CD1c-positive myeloid dendritic cell (primary cell): ENCODE results near the gene SLC49A4.

Experiments
- DNase-seq: peaks from one replicate; pipeline ENCODE4 v3.0.0-alpha.2; 2016; ENCODE audit errors: extremely low spot score

SLC49A4 gene

DNA sequence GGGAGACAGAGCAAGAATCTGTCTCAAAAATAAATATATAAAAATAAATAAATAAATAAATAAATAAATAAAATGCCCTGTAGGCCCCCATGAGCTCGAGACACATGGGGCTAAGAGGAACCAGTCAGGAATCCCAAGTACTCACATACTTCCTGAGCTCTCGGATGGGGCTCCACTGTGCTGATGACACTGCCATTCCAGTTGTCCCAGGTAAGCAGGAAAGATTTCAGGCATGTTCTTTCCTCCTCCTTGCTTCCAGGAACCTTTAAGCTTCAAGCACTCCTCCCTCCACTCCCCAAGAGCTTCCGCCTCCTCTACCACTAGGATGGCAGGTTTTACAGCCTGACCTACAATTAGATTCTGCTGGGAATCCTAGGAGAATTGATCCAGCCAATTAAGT lies 113.4 kb downstream of the SLC49A4 start:
- no peak for DNase-seq

DNA sequence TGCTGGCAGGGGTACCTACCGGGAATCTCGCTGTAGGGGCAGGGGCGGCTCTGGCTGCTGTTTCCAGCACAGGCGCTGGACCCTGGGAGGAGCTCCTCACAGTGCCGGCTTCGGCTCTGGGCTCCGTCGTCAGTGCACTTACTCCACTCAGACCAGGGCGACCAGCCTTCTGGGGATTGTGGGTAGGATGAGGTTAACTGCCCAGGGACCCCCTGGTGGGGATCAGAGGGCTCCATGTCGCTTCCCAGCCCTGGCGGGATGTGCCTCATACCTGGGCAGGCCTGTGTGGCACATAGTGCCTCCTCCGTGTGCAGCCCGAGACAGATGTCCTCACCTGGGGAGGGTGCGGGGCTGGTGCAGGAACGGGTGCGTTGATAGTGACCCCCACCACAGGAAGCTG lies 117.0 kb downstream of the SLC49A4 start:
- no peak for DNase-seq

DNA sequence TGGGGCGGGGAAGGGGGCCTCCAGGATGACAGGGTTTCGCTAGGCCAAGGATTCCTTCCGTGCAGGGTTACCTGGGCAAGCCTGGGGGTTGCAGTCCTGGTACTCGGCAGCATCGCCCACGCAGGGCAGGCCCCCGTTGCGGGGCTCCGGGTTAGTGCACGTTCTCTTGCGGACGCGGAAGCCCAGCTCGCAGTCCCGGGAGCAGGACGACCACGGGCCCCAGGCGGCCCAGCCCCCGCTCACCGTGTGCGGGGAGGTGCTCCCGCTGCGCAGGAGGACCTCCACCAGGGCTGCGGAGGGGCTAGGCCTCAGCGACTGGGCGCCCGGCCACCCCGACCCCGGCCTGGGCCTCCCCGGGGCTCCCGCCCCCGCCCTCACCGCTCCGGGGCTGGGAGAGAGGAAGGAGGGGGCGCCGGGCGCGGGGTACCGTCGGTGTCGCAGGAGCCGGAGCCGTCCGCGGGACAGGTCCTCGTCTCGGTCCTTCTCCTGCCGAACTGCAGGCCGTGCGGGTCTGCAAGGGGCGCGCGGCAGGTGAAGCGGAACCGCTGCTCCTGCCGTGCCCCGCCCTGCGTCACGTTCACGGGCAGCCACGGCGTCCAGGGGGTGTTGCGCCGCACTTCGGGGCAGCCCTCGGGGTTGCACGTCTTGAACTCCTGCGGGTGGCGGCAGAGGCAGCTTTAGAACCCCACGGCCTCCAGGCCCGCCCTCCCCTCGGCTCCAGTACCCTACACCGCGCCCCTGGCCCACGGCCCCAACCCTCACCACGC lies 118.1 kb downstream of the SLC49A4 start:
- no peak for DNase-seq

DNA sequence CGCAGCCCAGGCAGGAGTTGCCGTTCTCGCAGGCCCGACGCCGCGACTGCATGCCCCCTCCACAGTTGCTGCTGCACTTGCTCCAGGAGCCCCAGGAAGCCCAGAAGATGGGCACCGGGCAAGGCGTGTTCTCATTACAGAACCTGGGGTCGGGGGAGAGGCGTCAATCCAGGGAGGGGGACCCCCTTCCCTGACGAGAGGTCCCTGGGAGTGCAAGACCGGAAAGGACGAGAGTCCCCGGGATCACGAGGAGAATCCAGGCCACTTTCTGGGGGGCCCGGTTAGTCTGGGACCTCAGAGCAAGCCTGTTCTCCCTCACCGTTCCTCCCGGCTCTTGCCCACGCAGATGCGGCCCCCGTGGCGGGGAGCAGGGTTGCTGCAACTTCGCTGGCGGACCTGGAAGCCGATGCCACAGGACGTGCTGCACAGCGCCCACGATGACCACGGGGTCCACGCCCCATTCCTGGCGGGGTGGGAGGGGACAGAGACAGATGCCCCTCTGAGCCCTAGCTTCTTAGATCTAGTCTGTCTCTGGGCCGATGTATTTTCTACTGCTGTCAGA lies 118.8 kb downstream of the SLC49A4 start:
- DNase-seq: no peak

DNA sequence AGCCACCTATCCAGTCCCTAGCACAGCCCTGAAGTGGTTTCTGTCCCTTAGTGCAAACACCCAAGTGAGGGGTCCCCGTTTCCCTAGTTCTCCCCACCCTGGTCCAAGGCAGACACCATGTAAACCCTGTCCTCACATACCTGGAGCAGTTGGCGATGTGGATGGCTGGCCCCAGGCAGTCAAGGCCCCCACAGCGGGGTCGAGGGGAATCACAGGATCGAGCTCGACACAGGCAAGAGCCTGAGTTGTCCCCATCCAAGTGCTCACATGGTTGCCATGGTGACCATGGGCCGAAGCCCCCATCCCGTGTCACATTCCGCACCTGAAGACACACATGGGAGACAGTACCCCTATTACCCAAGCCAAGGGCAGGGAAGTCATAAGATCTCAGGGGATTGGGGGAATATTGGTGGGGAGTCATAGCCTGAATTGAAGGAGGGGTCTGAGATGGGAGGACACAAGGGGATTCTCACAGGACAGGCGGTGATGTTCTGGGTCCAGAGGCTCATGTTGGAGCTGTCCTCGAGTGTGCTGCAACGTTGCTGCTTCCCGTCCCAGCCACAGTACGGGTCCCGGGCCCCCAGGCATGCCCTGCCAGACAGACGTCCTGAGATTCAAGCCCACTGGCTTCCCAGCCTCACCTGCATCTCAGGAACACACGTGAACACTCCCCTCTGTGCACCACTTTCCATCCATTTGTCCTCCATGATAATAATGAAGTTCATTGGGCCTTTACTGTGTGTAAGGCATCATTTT lies 120.6 kb downstream of the SLC49A4 start:
- DNase-seq: no peak

DNA sequence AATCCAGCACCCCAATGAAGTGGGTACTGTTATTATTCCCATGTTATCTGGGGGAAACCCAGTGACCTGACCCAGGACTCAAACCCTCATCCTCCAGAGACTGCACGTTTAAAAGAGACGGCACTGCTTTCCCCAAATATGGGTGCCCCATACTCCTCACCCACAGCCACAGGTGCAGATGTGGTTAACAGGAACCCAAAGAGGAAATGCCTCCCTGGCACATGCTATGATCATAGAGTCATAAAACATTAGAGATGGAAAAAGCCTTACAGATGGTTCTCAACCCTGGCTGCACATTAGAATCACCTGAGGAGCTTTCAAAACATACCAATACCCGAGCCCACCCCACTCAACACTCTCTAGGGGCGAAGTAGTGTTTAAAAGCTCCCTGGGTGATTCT lies 121.2 kb downstream of the SLC49A4 start:
- no peak for DNase-seq

DNA sequence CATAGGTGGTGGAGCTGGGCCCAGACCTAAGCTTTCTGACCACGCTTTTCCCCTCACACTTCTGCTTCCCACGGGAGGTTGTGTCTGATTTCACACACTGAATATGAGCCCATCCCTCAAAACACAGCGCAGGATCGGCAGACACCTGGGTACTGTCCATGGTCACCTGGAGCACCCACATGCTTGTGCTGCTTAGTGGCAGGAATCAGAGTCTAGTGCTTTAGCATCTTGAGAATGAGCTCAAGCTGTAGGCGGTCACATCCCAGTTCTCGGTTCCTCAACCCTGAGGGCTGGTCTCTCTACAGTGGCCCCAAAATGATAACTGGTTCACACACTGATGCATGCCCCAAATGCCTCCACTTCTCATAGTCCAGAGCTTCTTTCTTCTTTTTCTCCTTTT lies 121.7 kb downstream of the SLC49A4 start:
- DNase-seq: no peak

DNA sequence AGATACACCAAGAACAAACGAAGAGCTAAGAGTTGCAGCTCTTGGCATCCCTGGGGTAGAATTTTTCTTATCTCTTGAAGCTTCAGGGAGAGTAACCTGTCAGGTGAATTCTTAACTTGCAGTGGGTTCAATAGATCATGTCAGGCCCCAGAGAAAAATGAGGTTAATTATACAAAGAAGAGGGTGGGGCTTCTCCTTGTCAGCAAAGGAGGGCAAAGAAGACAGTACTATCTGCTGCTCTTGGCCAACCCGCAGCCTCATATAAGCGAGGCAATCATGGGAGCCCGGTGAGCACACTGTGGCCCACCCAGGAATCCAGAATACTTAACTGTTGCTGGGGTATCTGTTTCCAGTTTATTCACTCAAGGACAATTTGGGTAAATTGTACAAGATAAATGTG lies 122.5 kb downstream of the SLC49A4 start:
- DNase-seq: no peak

DNA sequence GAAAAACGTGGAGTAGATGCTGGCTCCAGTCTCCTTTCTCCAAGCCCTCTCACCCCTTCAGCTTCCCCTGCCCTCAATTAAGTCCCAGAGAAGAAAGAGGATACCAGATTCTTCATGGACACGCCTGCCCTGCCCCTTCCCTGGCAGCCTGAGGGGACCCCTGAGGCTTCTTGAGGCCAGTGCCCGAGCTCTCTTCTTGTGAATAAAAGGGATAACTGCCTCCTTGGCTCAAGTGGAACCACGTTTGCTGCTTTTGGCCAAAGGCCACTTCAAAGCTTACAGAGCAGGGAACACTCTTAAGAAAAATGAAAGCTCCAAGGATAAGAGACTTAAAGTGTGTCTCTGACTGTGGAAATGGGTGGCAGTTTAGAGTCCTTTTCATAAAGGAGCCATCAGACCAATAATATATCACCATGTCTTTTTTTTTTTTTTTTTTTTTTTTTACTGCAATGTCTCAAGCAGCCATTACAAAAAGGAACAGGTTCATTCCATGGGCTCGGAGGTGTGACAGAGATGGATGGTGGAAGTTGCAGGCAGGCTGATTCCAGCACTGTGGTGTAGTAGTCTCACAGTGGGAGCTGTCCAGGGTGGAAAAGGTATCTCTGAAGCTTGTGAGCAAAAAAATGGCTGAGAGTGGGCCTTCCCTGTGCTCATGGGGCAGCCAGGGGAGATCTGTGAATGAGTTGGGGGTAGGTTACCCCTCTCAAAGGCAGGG lies 123.9 kb downstream of the SLC49A4 start:
- no peak for DNase-seq

DNA sequence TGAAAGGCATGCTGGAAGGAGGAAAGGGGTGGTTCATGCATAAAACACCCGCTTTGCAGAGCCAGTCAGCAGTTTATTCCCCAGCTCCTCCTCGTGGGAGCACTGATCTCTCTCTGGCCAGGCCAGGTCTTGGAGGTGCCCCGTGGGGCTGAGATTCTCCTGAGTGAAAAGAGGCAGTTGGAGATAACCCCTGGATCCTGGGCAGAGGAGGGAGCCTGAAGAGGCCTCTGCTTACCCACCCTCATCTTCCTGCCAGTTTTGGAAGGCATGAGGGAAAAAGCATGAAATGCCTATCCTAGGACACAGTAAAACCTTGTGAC lies 124.4 kb downstream of the SLC49A4 start:
- DNase-seq: no peak

DNA sequence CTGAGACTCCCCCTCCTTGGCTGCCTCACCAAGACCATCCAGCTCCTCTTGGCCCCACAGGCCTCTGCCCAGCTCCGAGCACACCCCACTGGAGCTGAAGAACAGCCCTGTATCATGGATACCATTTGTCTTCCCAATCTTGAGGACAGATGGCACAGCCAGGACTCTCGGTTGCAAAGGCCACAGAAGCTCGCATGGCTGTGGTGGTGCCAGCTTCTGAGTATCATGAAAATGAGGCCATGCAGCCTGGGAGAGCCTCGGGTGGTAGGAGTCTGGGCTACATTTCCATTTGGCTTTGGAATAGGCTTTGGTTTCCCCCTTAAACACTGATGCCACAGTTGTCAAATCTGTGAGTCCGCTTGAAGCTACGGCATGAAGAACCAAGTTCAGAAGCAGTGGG lies 126.1 kb downstream of the SLC49A4 start:
- no peak for DNase-seq

DNA sequence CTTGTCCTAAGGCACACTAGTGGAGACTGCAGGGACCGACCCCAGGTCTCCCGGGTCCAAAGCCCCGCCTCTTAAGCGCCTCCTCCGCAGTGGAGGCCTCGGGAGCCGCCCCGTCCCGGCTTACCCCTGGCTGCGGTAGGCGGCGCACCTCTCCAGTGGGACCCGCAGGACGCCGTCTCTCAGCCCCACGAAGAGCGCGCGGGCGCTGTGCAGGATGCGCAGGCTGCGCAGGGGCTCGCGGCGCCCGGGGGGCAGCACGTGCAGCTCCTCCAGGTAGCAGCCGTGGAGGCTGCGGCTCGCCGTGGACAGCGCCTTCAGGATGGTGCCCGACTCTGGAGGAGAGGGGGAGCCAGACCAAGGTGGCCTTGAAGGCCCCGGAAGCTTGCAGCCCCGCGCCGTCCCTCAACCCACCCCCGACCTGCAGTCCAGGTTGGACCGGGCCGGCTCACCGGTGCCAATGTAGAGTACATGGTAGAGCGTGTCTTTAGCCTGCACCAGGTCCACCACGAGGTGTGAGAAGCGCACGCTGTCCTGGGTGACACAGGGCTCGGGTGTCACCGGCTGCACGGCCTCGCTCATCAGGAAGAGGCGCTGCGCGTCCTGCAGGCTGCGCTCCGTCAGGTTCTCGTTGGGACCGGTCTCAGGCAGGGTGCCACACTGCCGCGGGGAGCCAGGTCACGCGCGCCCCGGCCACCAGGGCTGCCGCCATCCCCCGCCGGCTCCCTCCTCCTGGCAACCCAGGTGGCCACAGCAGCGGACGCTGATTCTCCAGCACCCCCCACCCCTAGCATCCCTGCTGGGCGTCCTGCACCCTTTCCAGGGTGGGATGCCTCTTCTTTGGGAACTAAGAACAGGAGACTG lies 127.2 kb downstream of the SLC49A4 start:
- peak; percentile 18 for DNase-seq

DNA sequence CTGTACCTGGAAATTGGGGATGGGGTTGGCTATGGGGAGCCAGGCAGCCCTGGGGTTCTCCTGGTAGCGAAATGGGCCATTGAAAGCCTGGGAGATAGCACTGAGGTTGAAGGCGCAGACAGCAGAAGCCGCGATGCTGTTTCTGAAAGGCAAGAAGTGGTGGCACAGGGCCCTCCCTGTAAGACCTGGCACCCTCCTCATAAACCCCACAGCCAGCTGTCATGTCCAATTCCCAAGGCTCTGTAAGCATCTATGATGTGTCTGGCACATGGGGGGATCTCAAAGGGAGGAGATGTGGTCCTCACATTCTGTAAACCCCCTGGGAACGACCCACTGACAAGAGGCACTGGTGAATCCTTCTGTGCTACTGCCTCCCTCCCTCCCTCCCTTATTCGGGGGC lies 128.7 kb downstream of the SLC49A4 start:
- no peak for DNase-seq

DNA sequence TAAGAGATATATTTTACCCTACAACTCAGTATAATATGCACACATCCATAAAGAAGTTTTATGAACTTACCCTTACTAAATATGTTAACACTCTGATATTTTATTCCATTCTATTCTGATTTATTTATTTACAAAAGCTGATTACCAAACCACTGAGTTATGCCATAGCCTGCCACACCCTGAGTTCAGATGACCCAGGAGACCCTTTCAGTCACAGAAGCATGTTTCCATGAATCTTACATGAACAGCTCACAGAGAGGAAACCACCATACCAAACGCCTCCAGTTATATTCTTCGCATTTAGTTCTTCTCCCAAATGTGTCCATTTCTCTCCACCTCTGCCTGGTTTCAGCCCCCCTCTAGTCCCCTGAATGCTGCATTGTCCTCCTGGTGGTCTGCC lies 129.2 kb downstream of the SLC49A4 start:
- no peak for DNase-seq

DNA sequence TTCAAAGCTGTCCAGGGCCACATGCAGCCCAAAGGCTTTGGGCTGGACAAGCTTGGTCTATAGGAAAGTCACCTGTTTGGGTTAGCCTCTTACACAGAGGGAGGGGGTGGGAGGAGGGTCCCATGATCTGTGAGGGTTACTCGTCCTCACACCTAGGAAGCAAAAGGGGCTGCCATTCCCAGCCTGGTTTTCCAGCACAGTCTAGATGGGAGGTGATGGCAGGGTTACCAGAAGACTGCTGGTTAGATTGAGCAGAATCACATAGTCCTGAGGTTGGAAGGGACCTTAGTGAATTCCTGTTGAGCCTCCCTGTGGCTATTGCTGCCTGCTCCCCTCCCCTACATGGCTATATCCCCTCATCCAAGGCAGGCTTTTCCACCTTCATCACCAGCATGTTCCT lies 130.9 kb downstream of the SLC49A4 start:
- no peak for DNase-seq

DNA sequence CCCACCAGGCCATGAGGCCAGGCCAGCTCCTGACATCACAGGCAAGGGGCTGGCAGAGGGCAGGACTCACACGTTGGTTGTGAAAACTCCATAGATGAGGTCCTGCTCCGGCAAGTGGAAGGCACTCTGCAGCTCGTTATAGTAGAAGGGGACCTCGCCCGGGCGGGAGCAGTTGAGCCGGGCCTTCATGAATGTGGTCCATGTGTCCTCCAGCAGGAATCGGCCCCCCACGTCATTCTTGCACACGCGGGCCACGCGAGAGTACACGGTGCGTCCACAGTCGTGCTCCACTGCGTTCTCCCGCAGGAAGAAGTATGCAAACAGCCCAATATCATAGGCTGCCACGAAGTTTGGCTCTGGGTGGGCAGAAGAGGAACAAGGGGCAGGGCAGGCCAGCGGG lies 131.5 kb downstream of the SLC49A4 start:
- DNase-seq: no peak

DNA sequence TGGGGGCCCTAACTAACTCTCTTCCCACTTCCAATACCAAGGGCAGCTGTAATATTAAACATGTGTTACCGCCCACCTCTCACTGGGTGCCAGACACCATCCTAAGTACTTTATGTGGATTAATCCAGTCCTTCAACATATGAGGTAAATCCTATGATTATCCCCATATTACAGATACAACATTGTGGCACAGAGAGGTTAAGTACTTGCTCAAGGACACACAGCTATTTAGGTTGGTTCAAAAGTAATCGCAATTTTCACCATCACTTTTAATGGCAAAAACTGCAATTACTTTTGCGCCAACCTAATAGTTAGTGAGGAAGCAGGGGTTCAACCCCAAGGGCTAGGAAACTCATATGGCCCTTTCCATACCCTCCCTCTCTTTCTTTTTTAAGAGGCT lies 131.9 kb downstream of the SLC49A4 start:
- DNase-seq: no peak

DNA sequence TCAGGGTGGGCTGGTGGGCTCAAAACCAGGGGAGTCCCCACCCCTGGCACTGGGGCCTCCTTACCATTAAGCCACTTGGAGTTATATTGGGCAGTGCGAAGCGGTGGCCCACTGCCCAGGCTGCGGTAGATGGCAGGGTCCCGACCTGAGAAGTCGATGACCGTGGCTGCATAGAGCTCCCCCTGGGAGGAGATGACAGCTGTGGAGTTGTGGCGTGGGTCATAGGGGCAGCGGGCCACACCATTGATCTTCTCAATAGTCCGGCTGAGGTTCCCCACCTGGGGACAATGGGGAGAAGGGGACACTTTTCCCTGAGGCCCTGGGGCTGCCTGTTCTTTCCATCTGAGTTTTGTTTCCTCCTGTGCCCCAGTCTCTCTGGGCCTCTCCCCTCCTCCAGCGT lies 132.9 kb downstream of the SLC49A4 start:
- no peak for DNase-seq

DNA sequence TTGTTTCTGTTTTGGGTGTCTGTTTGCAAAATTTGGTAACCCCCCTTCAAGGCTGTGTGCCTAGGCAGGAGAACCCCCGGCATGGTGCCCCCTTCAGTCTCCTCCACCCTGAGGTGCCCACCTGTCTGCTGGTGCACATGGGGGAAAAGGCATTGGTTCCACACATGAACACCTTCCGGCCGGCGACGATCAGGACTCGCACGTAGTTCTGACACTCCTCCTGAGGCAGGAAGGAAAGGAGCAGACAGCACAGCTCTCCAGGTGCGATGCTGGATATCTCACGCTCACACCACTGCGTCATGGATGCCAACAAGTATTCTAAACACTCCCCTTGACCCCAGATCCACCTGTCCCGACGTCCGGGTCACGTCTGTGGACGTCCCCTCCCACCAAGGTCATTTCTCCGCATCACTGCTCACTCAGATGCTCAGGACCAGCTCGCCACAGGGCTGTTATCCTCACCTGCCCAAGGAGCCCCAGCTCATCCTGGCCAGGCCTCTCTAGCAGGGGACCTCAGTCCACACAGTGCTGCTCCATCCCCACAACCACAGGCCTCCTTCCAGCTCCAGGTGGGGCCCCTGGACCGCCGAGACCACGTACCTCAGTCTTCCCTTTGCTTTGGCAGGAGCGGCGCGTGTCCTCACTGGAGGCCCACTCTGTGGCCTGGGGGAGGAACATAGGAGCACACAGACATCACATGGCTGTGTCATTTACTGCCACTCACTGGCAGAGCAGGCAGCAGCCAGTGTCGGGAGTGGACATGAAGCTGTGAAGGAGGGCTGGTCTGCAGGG lies 133.7 kb downstream of the SLC49A4 start:
- no peak for DNase-seq

DNA sequence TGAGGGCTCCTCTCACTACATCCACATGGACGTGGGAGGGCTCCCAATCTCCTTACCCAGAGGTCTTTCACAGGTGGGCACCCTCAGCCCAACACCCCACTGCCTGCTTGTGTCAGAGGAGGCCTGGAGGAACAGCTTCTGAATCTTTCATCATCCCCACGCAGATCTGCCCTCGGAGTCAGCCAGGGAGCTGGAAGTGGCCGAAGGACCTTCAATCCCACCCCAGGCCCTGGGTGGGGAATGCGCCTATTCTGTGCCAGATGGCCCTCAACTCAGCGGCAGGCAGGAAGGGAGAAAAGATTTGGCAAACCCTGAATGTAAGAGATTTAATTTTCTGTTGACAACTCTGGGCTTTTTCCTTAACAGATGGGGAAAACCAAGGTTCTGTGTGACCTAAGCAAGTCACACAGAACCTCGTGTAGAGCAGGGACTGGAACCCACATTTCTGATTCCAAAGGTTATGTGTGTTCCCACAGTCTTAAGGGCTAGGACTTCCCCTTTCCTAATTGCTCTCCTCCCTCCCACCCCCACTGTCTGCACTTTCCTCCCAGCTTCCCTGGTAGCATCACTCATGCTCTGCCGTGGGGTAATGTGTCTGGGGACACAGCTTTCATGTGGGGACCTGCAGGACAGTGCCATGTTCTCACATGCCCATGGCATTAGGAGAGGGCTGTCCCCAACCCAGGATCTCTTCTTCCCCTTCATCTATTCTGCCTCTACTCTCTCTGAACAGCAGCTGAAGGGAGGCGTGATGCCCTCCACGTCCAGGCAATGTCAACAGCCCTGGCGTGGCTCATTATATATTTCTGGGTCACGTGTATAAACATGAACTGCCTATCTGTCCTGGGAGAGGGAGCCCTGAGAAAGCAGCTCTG lies 134.6 kb downstream of the SLC49A4 start:
- DNase-seq: no peak
